ENCODE results near the gene PRSS22.

Gene PRSS22

GRCh38 chr16:2836646-2837508, 21.1 kb downstream of the PRSS22 start:
- Histone ChIP-seq H3K27me3 (peaks cover 31% of the 10 kb centered on the region), H3K9me3 (no peaks in the 10 kb centered on the region), H3K4me1 (ENCODE audit: control insufficient read depth in 1 of 2, insufficient read depth in 1 of 2, low read depth in 1 of 2, low read length in 1 of 2) (peaks cover 6% of the 10 kb centered on the region in 2 experiments), H3K4me3 (ENCODE audit: low read depth in 1 of 2, low read length in 1 of 2) (no peak overlapping the region), H3K27ac (no peak overlapping the region), H3K36me3 (no peaks in the 10 kb centered on the region)
- TF ChIP-seq CTCF (IDR thresholded peaks at IDR 0.05): no peak

GRCh38 chr16:2835638-2836493, 22.1 kb downstream of the PRSS22 start:
- H3K27me3 ChIP-seq: peaks cover 31% of the 10 kb centered on the region
- no peaks in the 10 kb centered on the region for H3K36me3 ChIP-seq
- no peak overlapping the region for H3K27ac ChIP-seq
- H3K4me1 ChIP-seq (ENCODE audit: control insufficient read depth in 1 of 2, insufficient read depth in 1 of 2, low read depth in 1 of 2, low read length in 1 of 2): peaks cover 0 to under 1% of the 10 kb centered on the region in 2 experiments
- H3K9me3 ChIP-seq: no peaks in the 10 kb centered on the region
- no peak overlapping the region for H3K4me3 ChIP-seq (ENCODE audit: low read depth in 1 of 2, low read length in 1 of 2)
- TF ChIP-seq CTCF (IDR thresholded peaks at IDR 0.05): no peak

- Histone ChIP-seq H3K27me3 (peaks cover 31% of the 10 kb centered on the region), H3K9me3 (no peaks in the 10 kb centered on the region), H3K4me3 (ENCODE audit: low read depth in 1 of 2, low read length in 1 of 2) (no peak overlapping the region), H3K36me3 (no peaks in the 10 kb centered on the region), H3K4me1 (ENCODE audit: control insufficient read depth in 1 of 2, insufficient read depth in 1 of 2, low read depth in 1 of 2, low read length in 1 of 2) (peaks cover 6 to 9% of the 10 kb centered on the region in 2 experiments), H3K27ac (no peak overlapping the region)
- TF ChIP-seq CTCF (IDR thresholded peaks at IDR 0.05): no peak
Measured at GRCh38 chr16:2834968-2835367, 23.0 kb downstream of the PRSS22 start.

GRCh38 chr16:2833776-2834175, 24.2 kb downstream of the PRSS22 start:
- peaks cover 12 to 14% of the 10 kb centered on the region in 2 experiments for H3K4me1 ChIP-seq (ENCODE audit: control insufficient read depth in 1 of 2, insufficient read depth in 1 of 2, low read depth in 1 of 2, low read length in 1 of 2)
- no peak for TF ChIP-seq CTCF (IDR thresholded peaks at IDR 0.05)
- H3K27ac ChIP-seq: no peak overlapping the region
- no peaks in the 10 kb centered on the region for H3K36me3 ChIP-seq
- no peaks in the 10 kb centered on the region for H3K9me3 ChIP-seq
- H3K4me3 ChIP-seq (ENCODE audit: low read depth in 1 of 2, low read length in 1 of 2): no peak overlapping the region
- H3K27me3 ChIP-seq: peaks cover 24% of the 10 kb centered on the region

GRCh38 chr16:2831203-2831602, 26.8 kb downstream of the PRSS22 start:
- TF ChIP-seq CTCF (IDR thresholded peaks at IDR 0.05): no peak
- no peak overlapping the region for H3K4me3 ChIP-seq (ENCODE audit: low read depth in 1 of 2, low read length in 1 of 2)
- no peak overlapping the region for H3K27ac ChIP-seq
- H3K4me1 ChIP-seq (ENCODE audit: control insufficient read depth in 1 of 2, insufficient read depth in 1 of 2, low read depth in 1 of 2, low read length in 1 of 2): peaks cover 12 to 14% of the 10 kb centered on the region in 2 experiments
- no peaks in the 10 kb centered on the region for H3K36me3 ChIP-seq
- peaks cover 2% of the 10 kb centered on the region for H3K27me3 ChIP-seq
- H3K9me3 ChIP-seq: no peaks in the 10 kb centered on the region
